CD4-positive, alpha-beta T cell treated with Interferon alpha-2 for 1 hour (primary cell): ENCODE data around the gene MYO7B.

ENCODE experiments used
- DNase-seq, 2 donors: peaks; one replicate each; pipeline ENCODE4 v3.0.0-alpha.2; 2020 to 2022

MYO7B gene

DNA sequence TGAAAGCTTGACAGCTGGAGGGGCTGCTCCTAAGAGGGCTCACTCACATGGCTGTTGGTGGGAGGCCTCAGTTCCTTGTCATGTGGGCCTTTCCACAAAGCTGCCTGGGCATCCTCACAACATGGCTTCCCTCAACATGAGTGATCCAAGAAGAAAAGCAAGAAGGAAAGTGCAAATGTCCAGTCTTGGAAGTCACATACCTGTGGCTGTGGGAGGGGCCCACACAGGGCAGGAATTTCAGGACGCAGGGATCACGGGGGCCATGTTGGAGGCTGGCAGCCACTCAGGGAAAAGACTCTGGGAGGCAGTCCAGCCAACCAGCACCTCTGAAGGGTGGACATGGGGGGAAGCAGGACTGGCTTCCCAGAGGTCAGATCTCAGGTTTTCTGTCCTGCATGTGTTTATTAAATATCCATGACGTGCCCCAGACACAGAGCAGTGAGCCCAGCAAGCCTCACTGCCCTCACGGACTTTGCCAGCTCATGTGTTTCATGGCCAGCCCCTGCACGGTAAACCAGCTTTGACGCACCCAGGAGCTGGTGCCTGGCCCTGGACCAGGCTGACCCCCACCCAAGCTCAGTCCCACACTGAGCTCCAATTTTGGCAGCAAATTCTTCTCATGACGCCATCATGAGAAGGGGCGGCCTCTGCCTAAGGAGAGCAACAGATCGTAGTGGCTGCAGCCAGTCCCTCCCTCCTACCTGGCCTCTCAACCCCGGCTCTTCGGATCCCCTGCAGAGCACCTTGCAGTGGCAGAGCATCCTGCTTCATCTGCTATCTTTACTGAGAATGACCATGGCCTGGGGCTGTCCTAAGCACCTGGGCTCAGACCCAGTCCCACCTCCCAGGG is 75.8 kb downstream of the MYO7B start:
- DNase-seq, result peak in 1 of 2 donors; percentile 0

DNA sequence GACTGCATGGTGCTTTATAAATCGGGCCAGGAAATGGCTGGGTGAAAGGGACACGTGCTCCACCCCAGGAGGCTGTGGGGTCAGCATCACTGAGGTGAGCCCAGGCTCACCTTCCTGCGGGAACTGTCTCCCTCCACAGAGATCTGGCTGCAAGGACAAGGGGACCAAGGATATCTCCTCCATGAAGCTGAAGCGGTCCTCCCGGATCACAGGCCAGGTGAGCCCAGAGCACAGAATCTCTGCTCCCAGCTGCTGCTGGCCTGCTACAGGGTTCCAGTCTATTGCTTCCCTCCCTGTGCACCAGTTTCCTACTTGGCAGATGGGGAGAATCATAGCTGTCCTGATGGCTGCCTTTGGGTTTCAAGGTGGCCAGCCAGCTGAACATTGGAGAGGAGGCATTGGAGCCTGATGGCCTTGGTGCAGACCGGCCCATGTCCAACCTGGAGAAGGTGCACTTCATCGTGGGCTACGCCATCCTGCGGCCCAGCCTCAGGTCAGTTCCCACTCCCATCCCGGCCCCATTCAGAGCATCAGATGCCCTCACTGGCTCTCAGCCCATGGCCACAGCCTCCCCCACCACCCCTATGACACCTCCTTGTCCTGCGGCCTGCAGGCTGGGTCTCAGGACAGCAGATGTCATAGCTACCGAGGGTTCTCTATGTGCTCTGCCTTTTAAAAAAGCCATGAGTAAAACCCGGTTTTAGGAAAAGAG is 76.8 kb downstream of the MYO7B start:
- peak in 1 of 2 donors; percentile 1 for DNase-seq

DNA sequence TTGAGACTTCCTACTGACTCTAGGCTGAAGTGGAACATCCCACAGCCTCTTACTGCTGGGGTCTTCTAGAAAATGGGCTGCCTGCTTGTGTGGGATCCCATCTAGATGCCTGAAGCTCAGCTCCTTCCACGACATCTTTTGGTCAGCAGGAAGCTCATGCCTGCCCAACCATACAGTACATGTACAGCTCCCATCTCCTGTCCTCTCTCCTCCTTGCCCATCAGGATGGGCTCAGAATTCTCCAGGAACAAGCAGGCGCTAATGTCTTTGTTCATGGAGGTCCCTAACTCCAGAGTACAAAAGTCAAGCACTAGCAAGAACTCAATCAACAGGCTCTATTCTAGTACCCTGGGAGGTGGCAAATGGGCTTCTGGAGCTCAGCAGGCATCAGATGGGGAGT is 78.8 kb downstream of the MYO7B start:
- DNase-seq, result no peak

DNA sequence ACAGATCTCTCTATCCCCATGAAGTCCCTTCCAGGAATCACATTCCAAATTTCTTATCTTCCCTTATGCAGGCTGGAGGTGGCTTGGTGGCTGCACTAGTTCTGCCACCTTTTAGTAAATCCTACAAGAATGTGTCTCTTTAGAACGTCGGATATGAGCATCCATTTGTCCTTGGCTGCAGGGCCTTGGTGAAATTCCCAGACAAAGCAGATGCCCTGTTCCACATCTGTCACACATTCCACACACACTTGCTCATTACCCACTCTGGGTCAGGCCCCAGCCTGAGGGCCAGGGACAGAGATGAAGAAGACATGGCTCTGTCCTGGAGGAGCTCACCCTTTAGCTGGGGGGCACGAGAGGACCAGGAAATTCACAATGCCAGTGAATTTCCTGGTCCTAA is 79.2 kb downstream of the MYO7B start:
- no peak for DNase-seq

DNA sequence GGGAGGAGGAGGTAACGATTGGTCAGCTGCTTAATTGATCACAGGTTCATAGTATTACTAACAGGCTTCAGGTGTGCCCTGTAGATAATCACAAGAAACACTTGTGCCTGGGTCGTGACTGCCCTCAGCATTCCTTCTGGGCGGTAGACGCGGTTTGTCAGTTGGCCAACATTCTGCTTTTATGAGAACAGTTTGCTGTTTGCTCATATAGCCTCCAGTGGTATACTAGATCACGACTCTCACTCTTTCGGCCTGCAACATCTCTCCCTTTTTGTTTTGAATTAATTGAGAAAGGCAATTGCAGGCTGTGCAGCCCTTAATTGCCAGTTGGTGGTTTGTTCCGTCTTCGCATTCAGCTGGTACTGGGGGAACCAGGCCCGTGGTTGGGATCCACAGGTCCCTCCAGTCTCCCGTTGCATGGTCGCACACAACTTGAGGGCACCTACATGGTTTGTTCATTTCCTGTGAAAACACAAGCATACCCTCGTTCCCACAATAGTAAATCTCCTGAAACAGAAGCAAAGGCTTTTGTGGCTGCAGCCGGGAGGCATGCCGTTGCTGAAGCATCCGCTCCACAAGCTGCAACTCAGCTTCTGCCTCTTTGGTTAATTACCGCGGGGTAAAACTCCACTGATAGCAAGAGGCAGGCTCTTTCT is 80.2 kb downstream of the MYO7B start:
- peak in 1 of 2 donors; percentile 0 for DNase-seq

DNA sequence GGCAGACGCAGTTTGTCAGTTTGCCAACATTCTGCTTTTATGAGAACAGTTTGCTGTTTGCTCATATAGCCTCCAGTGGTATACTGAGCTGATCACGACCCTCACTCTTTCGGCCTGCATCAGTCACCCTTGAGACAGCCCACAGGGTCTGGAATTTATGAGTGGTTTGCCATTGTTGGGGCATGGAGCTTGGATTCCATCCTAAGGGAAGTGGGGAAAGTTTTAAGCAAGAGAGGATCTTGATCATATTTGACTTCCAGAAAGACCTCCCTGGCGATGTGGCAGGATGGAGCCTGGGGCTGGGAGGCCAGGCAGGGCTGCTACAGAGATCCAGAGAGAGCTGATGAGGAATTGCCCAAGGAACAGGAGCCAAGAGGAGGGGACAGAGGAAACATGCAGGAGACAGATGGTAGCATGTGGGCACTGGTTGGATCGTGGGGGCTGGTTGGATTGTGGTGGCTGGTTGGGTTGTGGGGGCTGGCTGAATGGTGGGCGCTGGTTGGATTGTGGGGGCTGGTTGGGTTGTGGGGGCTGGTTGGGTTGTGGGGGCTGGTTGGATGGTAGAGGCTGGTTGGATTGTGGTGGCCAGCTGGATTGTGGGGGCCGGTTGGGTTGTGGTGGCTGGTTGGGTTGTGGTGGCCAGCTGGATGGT is 83.2 kb downstream of the MYO7B start:
- peak in 1 of 2 donors; percentile 0 for DNase-seq

DNA sequence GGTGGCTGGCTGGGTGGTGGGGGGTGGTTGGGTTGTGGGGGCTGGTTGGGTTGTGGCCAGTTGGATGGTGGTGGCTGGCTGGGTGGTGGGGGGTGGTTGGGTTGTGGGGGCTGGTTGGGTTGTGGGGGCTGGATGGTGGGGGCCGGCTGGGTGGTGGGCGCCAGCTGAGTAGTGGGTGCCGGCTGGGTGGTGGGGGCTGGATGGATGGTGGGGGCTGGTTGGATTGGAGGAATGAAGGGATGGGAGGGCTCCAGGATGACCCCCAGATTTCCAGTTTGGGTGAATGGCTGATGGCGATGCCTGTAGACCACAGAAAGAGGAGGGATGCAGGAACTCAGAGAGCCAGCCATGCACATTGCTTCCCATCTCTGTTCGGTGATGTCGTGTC is 83.7 kb downstream of the MYO7B start:
- DNase-seq, result peak in 1 of 2 donors; percentile 0

DNA sequence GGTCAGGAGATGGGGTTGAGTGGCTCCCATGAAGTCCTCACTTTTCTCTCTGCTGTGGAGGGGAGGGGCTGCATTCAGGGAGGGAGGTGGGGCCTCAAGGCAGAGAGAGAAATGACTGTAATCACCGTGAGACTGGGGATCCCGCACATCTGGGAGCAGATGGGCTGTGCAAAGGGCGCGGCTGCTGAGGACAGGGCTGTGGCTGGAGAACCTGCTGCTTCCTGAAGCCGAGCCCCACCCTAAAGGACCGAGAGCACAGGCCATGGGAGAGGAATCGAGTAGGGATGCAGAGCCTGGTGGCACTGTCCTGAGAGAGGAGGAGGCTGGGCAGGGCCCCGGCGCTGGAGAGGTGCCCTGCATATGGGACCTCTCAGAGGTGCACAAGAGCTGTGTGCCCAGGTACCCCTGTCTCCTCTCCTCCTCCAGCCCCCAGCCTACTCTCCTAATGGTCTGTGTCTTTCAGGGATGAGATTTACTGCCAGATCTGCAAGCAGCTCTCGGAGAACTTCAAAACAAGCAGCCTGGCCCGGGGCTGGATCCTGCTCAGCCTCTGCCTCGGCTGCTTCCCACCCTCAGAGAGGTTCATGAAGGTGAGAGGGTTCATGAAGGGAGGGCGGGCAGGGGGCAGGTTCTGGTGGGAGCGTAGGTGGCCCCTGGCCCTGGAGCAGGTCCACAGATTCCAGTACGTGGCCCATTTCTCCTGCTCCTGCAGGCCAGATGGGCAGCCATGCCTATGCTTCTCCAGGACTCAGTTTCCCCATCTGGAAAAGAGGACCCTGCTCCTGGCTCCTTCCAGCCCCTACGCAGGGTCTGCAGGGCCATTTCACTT is 84.6 kb downstream of the MYO7B start:
- peak in 1 of 2 donors; percentile 0 for DNase-seq

DNA sequence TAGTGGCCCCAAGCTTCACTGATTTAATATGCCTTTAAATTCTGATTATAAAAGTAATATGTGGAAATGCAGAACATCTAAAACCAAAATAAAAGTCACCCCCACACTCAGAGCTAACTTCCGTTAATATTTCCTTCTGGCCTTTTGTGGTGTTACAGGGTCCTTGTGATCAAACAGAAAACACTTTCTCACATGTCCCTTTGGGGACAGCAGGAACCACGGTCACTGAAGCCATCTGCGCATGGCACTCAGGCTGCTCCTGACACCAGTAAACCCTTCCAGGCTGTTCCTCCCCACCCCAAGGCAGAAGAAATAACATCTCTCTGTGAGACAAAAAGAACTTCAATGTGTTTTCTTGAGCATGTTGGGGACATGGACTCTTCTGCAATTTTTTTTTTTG is 85.4 kb downstream of the MYO7B start:
- peak in 1 of 2 donors; percentile 2 for DNase-seq

DNA sequence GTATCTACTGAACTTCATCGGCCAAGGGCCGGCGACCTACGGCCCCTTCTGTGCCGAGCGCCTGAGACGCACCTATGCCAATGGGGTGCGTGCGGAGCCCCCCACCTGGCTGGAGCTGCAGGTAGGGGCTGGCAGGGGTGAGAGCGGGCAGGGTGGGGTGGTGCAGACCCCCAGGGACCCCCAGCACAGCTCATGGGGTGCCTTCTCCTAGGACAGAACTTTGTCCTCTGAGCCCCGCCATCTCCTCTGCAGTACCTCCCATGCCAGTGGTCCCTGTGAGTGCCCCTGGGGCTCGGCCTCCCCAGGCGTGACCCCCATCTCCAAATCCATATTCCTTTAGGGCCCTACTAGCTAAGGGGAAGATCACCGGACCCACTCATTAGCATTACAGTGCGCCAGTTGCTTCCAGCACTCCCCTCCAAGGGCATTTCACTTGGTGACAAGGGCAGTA is 86.5 kb downstream of the MYO7B start:
- peak in 1 of 2 donors; percentile 0 for DNase-seq

DNA sequence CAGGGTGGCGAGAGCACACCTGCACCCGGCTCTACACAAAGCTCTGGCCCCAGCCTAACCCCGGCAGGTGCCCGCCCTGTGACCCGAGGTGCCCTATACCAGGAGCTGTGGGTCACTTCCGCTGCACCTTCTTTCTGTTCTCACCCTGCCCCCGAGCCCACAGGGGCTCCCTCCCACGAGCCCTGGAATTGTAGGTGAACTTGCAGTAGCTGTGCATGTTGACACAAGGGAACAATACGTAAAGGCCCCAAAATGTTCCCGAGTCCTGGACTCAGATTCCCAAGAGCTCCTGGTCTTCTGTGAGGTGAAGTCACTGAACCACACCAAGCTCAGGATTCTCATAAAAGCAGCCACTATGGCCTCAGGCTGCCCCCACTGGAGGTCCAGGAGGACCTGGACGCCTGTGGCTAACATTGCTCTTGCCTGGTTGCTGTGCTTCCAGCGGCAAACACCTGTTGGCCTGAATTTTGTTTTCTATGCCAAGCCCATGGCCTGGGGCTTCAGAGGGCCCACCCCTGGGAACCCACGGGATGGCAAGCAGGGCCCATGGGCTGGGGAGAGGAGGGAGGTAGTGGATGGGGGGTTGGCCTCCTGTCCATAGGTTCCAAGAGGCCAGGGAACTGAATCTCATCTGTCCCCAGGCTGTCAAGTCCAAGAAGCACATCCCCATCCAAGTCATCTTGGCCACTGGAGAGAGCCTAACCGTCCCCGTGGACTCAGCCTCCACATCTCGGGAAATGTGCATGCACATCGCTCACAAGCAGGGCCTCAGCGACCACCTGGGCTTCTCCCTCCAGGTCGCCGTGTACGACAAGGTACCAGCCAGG is 87.3 kb downstream of the MYO7B start:
- no peak for DNase-seq

DNA sequence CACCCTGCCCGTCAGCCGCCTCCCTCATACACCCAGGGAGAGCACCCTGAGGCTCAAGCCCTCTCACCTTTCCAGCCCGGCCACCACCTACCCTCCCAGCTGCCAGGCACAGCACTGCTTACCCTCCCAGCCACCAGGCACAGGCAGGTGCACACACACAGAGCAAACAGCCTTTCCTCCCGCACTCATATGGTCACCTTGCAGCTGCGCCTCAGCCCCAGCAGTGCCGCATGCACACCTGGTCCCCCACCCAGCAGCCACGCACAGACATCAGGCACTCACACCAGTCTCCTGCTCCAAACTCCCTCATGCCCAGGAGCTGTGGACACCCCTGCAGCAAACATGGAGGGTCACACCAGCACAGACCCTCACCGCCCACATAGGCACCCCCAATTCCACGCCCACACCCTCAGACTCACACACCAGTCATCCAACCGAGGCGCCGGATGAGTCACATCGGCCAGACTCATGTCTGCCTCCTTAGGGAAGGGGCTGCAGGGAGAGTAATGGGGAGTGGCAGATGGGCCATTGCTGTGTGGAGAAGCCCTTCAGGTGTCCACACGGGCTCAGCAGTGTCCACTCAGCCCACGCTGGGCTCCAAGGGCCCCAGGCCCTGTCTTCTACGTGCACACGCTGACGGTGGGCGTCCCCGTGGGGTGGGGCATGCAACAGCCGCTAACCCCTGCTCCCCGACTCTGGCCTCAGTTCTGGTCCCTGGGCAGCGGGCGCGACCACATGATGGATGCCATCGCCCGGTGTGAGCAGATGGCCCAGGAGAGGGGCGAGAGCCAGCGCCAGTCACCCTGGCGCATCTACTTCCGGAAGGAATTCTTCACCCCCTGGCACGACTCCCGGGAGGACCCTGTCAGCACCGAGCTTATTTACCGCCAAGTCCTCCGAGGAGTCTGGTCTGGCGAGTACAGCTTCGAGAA is 88.2 kb downstream of the MYO7B start:
- DNase-seq, result no peak

DNA sequence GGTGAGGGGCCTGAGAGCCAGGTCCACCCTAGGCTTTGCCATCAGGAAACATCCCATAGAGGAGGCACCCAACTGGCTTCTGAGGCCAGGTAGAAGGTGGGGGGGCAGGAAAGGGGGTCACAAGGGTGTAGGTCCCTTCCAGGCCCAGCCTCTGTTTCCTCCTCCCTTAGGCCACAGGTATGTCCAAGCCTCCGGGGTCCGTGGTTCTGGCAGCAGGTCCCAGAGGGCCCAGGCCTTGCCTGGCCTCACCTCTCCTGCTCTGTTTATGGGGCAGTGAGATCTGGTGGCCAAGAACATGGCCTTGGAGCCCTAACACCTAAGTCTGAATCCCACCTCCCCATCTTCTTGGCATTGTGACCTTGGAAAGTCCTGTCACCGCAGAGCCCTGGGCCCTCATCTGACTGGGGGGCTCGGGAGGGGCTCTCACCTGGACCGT is 88.9 kb downstream of the MYO7B start:
- no peak for DNase-seq

DNA sequence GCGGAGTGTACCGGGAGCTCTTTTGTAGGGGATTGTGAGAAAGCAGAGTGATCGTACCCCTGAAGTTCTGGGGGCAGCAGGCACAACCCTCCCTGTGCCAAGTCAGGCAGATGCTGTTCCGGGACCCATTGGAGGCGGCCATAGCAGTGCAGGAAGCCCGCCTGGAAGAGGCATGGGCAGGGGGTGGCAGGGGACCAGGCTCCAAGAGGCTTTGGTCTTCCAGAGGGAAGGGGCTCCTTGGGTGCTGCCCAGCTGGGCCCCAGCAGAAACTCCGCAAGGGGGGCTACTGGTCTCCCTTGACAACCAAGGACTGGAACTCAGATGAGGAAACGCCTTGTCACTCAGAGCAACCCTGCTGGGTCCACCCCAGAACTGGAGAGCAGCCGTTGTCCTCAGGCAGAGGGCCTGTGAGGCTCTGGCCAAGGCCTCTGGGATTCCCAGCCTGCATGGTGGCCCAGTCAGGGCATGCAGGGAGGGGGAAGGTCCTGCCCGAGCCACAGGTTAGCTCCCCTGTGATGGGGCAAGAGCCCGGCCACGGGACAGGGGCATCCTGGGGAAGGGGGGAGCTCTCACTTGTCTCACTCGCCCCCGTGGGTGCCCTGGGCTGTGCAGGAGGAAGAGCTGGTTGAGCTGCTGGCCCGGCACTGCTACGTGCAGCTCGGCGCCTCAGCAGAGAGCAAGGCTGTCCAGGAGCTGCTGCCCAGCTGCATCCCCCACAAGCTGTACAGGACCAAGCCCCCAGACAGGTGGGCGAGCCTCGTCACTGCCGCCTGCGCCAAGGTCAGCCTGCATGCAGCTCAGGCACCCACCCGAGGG is 89.5 kb downstream of the MYO7B start:
- no peak for DNase-seq

DNA sequence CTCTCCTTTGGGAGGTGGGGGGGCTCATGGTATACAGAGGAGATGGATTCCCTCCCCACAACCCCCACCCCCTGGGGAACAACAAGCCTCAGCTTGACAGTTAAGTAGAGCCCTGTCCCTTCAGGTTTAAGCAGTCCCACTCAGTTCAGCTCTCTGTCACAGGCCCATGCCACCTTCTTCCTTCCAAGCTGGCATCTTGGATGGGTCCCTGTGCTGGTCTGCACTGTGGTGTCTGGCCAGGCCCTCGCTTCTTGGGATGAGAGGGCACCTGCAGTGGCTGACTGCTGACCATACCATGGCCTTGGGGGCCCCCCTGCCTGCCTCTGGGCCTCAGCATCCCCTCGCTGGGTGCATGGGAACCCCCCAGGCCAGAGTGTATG is 90.1 kb downstream of the MYO7B start:
- DNase-seq, result no peak

DNA sequence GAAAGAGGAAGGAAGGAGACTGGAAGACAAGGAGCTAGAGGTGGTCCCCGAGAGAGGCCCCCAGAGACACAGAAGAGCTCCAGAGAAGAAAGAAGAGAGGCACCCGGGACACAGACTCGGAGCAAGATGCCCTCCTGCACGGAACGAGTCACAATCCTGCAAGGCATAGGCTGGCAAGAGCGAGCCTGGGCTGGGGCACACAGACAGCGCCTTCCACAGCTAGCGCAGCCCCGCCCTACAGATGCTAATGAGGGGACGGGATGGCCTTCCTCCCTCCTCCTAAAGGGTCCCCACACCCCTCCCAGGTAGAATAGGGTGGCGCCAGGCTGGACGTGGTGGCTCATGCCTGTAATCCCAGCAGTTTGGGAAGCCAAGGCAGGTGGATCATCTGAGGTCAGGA is 90.7 kb downstream of the MYO7B start:
- DNase-seq, result no peak

DNA sequence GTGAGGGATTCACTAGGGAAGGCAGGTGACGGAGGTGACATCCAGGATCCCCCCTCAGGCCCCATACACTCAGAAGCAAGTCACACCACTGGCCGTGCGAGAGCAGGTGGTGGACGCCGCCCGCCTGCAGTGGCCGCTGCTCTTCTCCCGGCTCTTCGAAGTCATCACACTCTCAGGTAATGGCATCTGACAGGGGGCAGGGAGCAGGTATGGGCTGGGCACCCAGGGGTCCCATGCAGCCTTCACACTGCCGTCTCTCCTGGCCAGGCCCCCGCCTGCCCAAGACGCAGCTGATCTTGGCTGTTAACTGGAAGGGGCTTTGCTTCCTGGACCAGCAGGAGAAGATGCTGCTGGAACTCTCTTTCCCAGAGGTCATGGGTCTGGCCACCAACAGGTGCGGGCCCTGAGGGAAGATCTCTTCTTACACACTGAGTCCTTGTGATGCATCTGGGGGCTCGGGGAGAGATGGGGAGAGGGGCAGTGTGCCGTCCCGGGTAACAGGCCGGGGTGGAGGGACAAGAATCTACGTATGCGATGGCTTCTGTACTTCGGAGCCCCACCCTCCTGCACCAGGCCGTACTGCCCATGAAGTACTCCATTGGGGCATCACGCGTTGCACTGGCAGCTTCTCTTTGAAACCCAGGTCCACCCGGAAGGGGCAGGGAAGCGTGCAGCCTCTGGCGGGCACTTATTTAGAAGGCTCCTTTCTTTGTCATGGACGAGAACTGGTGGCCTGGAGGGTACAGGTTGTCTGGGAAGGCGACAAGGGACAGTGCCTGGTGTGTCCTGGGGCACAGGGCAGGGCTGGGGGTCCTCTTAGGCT is 91.6 kb downstream of the MYO7B start:
- no peak for DNase-seq
